Trophoblast cell (in vitro differentiated cells and primary cell): Measurements from ENCODE around the gene SYNJ2BP.
A peak's percentile ranks its signal among the peaks of the same experiment; 100 is the strongest.
"Not testable (repeated sequence)": the region's sequence is repeated elsewhere in the genome, so short reads cannot be mapped to it uniquely, and the experiment has no call there.

Experiments used
- DNase-seq, 2 donors: peaks; one replicate each; pipeline ENCODE4 v3.0.0-alpha.2; 2016
- H2AFZ ChIP-seq: 2 replicates; pipeline ENCODE4 v1.6.1; 2013; ENCODE audit warnings: low read length, moderate library complexity, mild to moderate bottlenecking; ENCODE audit not compliant: insufficient read depth, poor library complexity
- H2AK5ac ChIP-seq: 2 replicates; pipeline ENCODE4 v1.6.1; 2013; ENCODE audit warnings: mild to moderate bottlenecking, low read length
- H2BK120ac ChIP-seq: 2 replicates; pipeline ENCODE4 v1.6.1; 2013; ENCODE audit warnings: low read length, mild to moderate bottlenecking, moderate library complexity; ENCODE audit not compliant: insufficient read depth, poor library complexity
- H2BK12ac ChIP-seq: 2 replicates; pipeline ENCODE4 v1.6.1; 2013; ENCODE audit warnings: mild to moderate bottlenecking, low read length, moderate library complexity
- H2BK5ac ChIP-seq: 2 replicates; pipeline ENCODE4 v1.6.1; 2013; ENCODE audit warnings: low read length, low read depth, moderate library complexity, mild to moderate bottlenecking; ENCODE audit not compliant: poor library complexity
- H3K14ac ChIP-seq: 2 replicates; pipeline ENCODE4 v1.6.1; 2013; ENCODE audit warnings: mild to moderate bottlenecking, low read length
- H3K18ac ChIP-seq: 2 replicates; pipeline ENCODE4 v1.6.1; 2013; ENCODE audit warnings: mild to moderate bottlenecking, low read length
- H3K23ac ChIP-seq: 2 replicates; pipeline ENCODE4 v1.6.1; 2013; ENCODE audit warnings: low read length
- H3K27ac ChIP-seq: 2 replicates; pipeline ENCODE4 v1.5.1; 2013; ENCODE audit warnings: low read depth, mild to moderate bottlenecking, inconsistent platforms, low read length, moderate library complexity
- H3K27me3 ChIP-seq: 2 replicates; pipeline ENCODE4 v1.6.1; 2013; ENCODE audit warnings: inconsistent platforms, mild to moderate bottlenecking, low read length, moderate library complexity; ENCODE audit not compliant: insufficient read depth
- H3K36me3 ChIP-seq, 2 experiments: 1 replicate in 1 of 2; 2 replicates in 1 of 2; pipeline ENCODE4 v1.6.1; 2013; ENCODE audit warnings: low read length in 2 of 2, mild to moderate bottlenecking in 2 of 2, moderate library complexity in 1 of 2; ENCODE audit not compliant: insufficient read depth in 2 of 2, control insufficient read depth in 1 of 2
- H3K4ac ChIP-seq: 2 replicates; pipeline ENCODE4 v1.6.1; 2013; ENCODE audit warnings: low read depth, mild to moderate bottlenecking, low read length, moderate library complexity
- H3K4me1 ChIP-seq, 2 experiments: 1 replicate in 1 of 2; 2 replicates in 1 of 2; pipeline ENCODE4 v1.6.1; 2013; ENCODE audit warnings: low read length in 2 of 2, mild to moderate bottlenecking in 2 of 2, moderate library complexity in 1 of 2; ENCODE audit not compliant: insufficient read depth in 2 of 2, control insufficient read depth in 1 of 2
- H3K4me2 ChIP-seq: 2 replicates; pipeline ENCODE4 v1.6.1; 2013; ENCODE audit warnings: inconsistent platforms, mild to moderate bottlenecking, low read length, moderate library complexity
- H3K4me3 ChIP-seq: 2 replicates; pipeline ENCODE4 v1.5.1; 2013; ENCODE audit warnings: mild to moderate bottlenecking, low read depth, low read length, inconsistent platforms
- H3K79me1 ChIP-seq: one replicate; pipeline ENCODE4 v1.6.1; 2013; ENCODE audit warnings: low read length
- H3K79me2 ChIP-seq: 2 replicates; pipeline ENCODE4 v1.6.1; 2013; ENCODE audit warnings: low read length, mild to moderate bottlenecking; ENCODE audit not compliant: control insufficient read depth, insufficient read depth, poor library complexity
- H3K9ac ChIP-seq: 2 replicates; pipeline ENCODE4 v1.6.1; 2013; ENCODE audit warnings: mild to moderate bottlenecking, low read length
- H3K9me3 ChIP-seq: 2 replicates; pipeline ENCODE4 v1.6.1; 2013; ENCODE audit warnings: low read depth, mild to moderate bottlenecking, control low read depth, inconsistent platforms, low read length; ENCODE audit not compliant: insufficient read depth
- H4K12ac ChIP-seq: 2 replicates; pipeline ENCODE4 v1.6.1; 2013; ENCODE audit warnings: low read depth, mild to moderate bottlenecking, low read length, moderate library complexity
- H4K8ac ChIP-seq: 2 replicates; pipeline ENCODE4 v1.6.1; 2013; ENCODE audit warnings: low read depth, mild to moderate bottlenecking, low read length, moderate library complexity
- H4K91ac ChIP-seq: one replicate; pipeline ENCODE4 v1.6.1; 2013; ENCODE audit warnings: low read depth, mild to moderate bottlenecking, low read length, moderate library complexity
- WGBS: extraction: QIAGEN DNeasy Blood & Tissue Kit; methylation state at CpG from one replicate; pipeline ENCODE4 v1.1.7; 2013; ENCODE audit warnings: missing lambda C conversion rate; ENCODE audit not compliant: insufficient read length, insufficient coverage; ENCODE audit errors: extremely low coverage; 5-methylcytosine and 5-hydroxymethylcytosine counted together

SYNJ2BP gene

GRCh38 chr14:70442750-70443149, 25.9 kb upstream of the SYNJ2BP start:
- Histone ChIP-seq H3K4me3 (no peak overlapping the region), H3K79me1 (no peaks in the 10 kb centered on the region), H2AFZ (no peak overlapping the region), H3K4me2 (no peak overlapping the region), H2AK5ac (no peak overlapping the region), H3K14ac (no peak overlapping the region), H3K27ac (no peak overlapping the region), H2BK120ac (no peak overlapping the region), H3K23ac (no peak overlapping the region), H2BK12ac (no peak overlapping the region), H2BK5ac (no peak overlapping the region), H4K91ac (no peak overlapping the region), H3K9me3 (peaks cover 26% of the 10 kb centered on the region), H3K4me1 (no peaks in the 10 kb centered on the region), H3K4ac (no peak overlapping the region), H3K27me3 (no peaks in the 10 kb centered on the region), H3K36me3 (no peaks in the 10 kb centered on the region), H4K12ac (no peak overlapping the region), H3K79me2 (no peaks in the 10 kb centered on the region), H4K8ac (no peak overlapping the region), H3K9ac (peak overlapping the region; percentile 28), H3K18ac (no peak overlapping the region)
- DNase-seq: no peak
- WGBS: no CpG with 5 or more reads among the region's 4 CpGs

GRCh38 chr14:70441641-70442040, 24.8 kb upstream of the SYNJ2BP start:
- H3K27ac ChIP-seq: no peak overlapping the region
- WGBS: no CpG with 5 or more reads among the region's 3 CpGs
- no peaks in the 10 kb centered on the region for H3K4me1 ChIP-seq
- H3K9ac ChIP-seq: no peak overlapping the region
- no peak overlapping the region for H4K8ac ChIP-seq
- H3K23ac ChIP-seq: no peak overlapping the region
- no peak for DNase-seq
- H3K27me3 ChIP-seq: no peaks in the 10 kb centered on the region
- no peak overlapping the region for H4K12ac ChIP-seq
- H4K91ac ChIP-seq: no peak overlapping the region
- H3K18ac ChIP-seq: no peak overlapping the region
- no peak overlapping the region for H2BK12ac ChIP-seq
- no peak overlapping the region for H3K14ac ChIP-seq
- H2AK5ac ChIP-seq: no peak overlapping the region
- no peak overlapping the region for H3K4me3 ChIP-seq
- H3K79me2 ChIP-seq: no peaks in the 10 kb centered on the region
- H3K4ac ChIP-seq: no peak overlapping the region
- H3K79me1 ChIP-seq: no peaks in the 10 kb centered on the region
- no peak overlapping the region for H3K4me2 ChIP-seq
- no peak overlapping the region for H2AFZ ChIP-seq
- H3K9me3 ChIP-seq: peaks cover 27% of the 10 kb centered on the region
- no peak overlapping the region for H2BK120ac ChIP-seq
- H3K36me3 ChIP-seq: no peaks in the 10 kb centered on the region
- no peak overlapping the region for H2BK5ac ChIP-seq

GRCh38 chr14:70436867-70437266, 20.0 kb upstream of the SYNJ2BP start:
- Histone ChIP-seq H3K4me3 (no peak overlapping the region), H2BK12ac (no peak overlapping the region), H3K79me1 (no peaks in the 10 kb centered on the region), H3K9me3 (peaks cover 24% of the 10 kb centered on the region), H3K23ac (no peak overlapping the region), H3K27ac (no peak overlapping the region), H3K4me2 (no peak overlapping the region), H2BK5ac (no peak overlapping the region), H3K79me2 (no peaks in the 10 kb centered on the region), H2AFZ (no peak overlapping the region), H4K91ac (no peak overlapping the region), H3K14ac (no peak overlapping the region), H3K4ac (no peak overlapping the region), H2AK5ac (no peak overlapping the region), H3K36me3 (peaks cover 0 to 1% of the 10 kb centered on the region in 2 experiments), H3K4me1 (no peaks in the 10 kb centered on the region), H3K9ac (no peak overlapping the region), H4K12ac (no peak overlapping the region), H2BK120ac (no peak overlapping the region), H4K8ac (no peak overlapping the region), H3K18ac (no peak overlapping the region), H3K27me3 (no peaks in the 10 kb centered on the region)
- no peak for DNase-seq
- WGBS: no CpG with 5 or more reads among the region's 4 CpGs

- not testable (repeated sequence) for H3K18ac ChIP-seq, H3K14ac ChIP-seq, H3K9me3 ChIP-seq, H3K79me1 ChIP-seq, H3K79me2 ChIP-seq, H4K12ac ChIP-seq, H3K9ac ChIP-seq, H4K91ac ChIP-seq, H3K27ac ChIP-seq, H3K4me3 ChIP-seq, H2AFZ ChIP-seq, H3K27me3 ChIP-seq, DNase-seq, H2BK5ac ChIP-seq, H3K4me1 ChIP-seq, H3K36me3 ChIP-seq, H2AK5ac ChIP-seq, H2BK12ac ChIP-seq, H3K4ac ChIP-seq, H4K8ac ChIP-seq, H3K23ac ChIP-seq, H2BK120ac ChIP-seq, H3K4me2 ChIP-seq
- WGBS: no CpG with 5 or more reads among the region's 4 CpGs
Measured at GRCh38 chr14:70426555-70426954, 9.7 kb upstream of the SYNJ2BP start.
